Hepatocyte (in vitro differentiated cells): ENCODE data around the gene CBX2. TPM values are rescaled to one million over a fixed set of nuclear protein-coding genes. Genes with fewer than 3 reads are reported as not detected.
A peak's percentile ranks its signal among the peaks of the same experiment; 100 is the strongest.

ENCODE experiments used
- DNase-seq: peaks from one replicate; pipeline ENCODE4 v3.0.0-alpha.2; 2016; ENCODE audit warnings: low spot score
- H2AFZ ChIP-seq: fragments of 200-600 bp; sonication (generic); 2 replicates; pipeline ENCODE4 v1.6.0; 2016; ENCODE audit warnings: antibody characterized with exemption, mild to moderate bottlenecking
- H3K27ac ChIP-seq: fragments of 200-600 bp; sonication (generic); 2 replicates; pipeline ENCODE4 v1.5.1; 2016; ENCODE audit warnings: mild to moderate bottlenecking
- H3K27me3 ChIP-seq: fragments of 200-600 bp; sonication (generic); 2 replicates; pipeline ENCODE4 v1.6.1; 2016
- H3K36me3 ChIP-seq: fragments of 200-600 bp; sonication (generic); replicated peaks from 2 replicates; pipeline ENCODE4 v1.5.1; 2016; ENCODE audit warnings: low read depth; ENCODE audit not compliant: insufficient read depth
- H3K4me1 ChIP-seq: fragments of 200-600 bp; sonication (generic); 2 replicates; pipeline ENCODE4 v1.5.1; 2016; ENCODE audit warnings: mild to moderate bottlenecking, moderate library complexity; ENCODE audit not compliant: insufficient read depth
- H3K4me2 ChIP-seq: fragments of 200-600 bp; sonication (generic); 2 replicates; pipeline ENCODE4 v1.6.0; 2016
- H3K4me3 ChIP-seq: fragments of 200-600 bp; sonication (generic); 2 replicates; pipeline ENCODE4 v1.5.1; 2016; ENCODE audit warnings: mild to moderate bottlenecking
- H3K79me2 ChIP-seq: fragments of 200-600 bp; sonication (generic); 2 replicates; pipeline ENCODE4 v1.6.0; 2017; ENCODE audit warnings: mild to moderate bottlenecking
- H3K9me2 ChIP-seq: fragments of 200-600 bp; sonication (generic); replicated peaks from 2 replicates; pipeline ENCODE4 v1.6.0; 2017; ENCODE audit warnings: mild to moderate bottlenecking; ENCODE audit not compliant: insufficient read depth
- H3K9me3 ChIP-seq: fragments of 200-600 bp; sonication (generic); 2 replicates; pipeline ENCODE4 v1.5.1; 2016; ENCODE audit warnings: low read depth, mild to moderate bottlenecking
- H4K20me1 ChIP-seq: fragments of 200-600 bp; sonication (generic); 2 replicates; pipeline ENCODE4 v1.6.0; 2016; ENCODE audit warnings: mild to moderate bottlenecking; ENCODE audit not compliant: insufficient read depth, poor library complexity, severe bottlenecking
- EZH2 ChIP-seq: fragments of 200-600 bp; sonication (generic); IDR thresholded peaks from 2 replicates; pipeline ENCODE4 v1.6.1; 2016; ENCODE audit warnings: antibody characterized with exemption, mild to moderate bottlenecking, borderline replicate concordance
- EZH2phosphoT487 ChIP-seq: fragments of 200-600 bp; sonication (generic); IDR thresholded peaks from one replicate; pipeline ENCODE4 v1.6.1; 2018; ENCODE audit warnings: antibody characterized with exemption, mild to moderate bottlenecking, low read depth, moderate library complexity; ENCODE audit not compliant: unreplicated experiment, severe bottlenecking
- WGBS: methylation state at CpG from one replicate; pipeline ENCODE4 v1.1.6; 2016; ENCODE audit warnings: low lambda C conversion rate; ENCODE audit errors: missing lambda C conversion rate; 5-methylcytosine and 5-hydroxymethylcytosine counted together
- polyA plus RNA-seq: library from polyadenylated mRNA; unstranded; fragments of >200 nt; fragmentation: Nextera tagmentation; extraction: Ambion mirVana; gene quantifications from 2 replicates; pipeline ENCODE4 v1.2.1, GENCODE V29; 2016
- total RNA-seq: library from RNA; depleted of rRNA; stranded (reverse); fragments of >200 nt; gene quantifications from 2 replicates; pipeline ENCODE4 v1.2.3, GENCODE V29; 2014
- TF ChIP-seq, protein P1 (sequence below): fragments of 200-600 bp; sonication (generic); IDR thresholded peaks from 2 replicates; pipeline ENCODE4 v1.5.1; 2016; ENCODE audit warnings: antibody characterized with exemption, mild to moderate bottlenecking; ENCODE audit not compliant: poor library complexity

Gene CBX2
- total and polyA plus RNA-seq, 2 experiments from 2014 or later: 11.6 to 16.3 TPM

DNA sequence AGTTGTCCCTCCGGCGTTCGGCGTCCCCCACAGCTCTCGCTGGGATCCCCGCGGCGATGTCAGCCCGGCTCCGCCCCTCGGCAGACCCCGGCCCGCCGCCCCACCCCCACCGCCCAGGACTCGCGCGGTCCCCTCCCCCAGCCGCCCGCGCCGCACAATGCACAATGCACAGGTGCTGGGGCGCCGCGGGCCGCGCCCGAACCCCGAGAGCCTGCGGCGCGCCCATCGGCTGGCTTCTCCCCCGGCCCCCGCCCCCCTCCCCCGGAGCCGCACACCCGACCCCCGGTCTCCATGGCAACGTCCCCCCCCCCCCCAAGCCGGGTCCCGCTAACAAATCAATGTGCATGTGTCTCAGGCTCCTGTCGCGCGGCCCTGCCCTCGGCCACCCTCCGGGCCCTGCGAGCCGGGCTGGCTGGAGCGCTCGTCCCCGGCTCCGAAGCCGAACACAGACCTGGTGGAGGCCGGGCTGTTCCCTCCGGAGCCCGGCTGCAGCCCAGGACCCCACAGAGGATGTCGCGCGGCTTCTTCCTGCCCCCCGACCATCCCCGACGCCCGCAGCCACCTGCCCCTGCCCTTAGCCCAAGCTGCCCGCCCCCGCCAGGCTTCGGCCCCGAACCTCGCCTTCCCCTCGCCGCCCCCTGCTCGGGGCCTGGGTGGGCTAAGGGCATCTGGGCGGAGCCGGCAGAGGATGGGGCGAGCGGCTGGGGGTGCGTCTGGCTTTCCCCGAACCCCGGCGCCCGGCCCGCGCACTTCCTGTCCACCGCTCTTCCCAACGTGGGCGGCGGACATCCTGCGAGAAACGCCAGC lies 19.7 kb downstream of the CBX2 start:
- peak overlapping the region; percentile 97 for H3K4me2 ChIP-seq
- no peaks in the 10 kb centered on the region for H3K9me2 ChIP-seq
- DNase-seq: peak; percentile 25
- peaks cover 21% of the 10 kb centered on the region for H3K79me2 ChIP-seq
- WGBS: 1% methylated on average over 22 of the region's 89 CpGs
- H3K4me3 ChIP-seq: peak overlapping the region; percentile 28
- H3K27me3 ChIP-seq: peaks cover 57% of the 10 kb centered on the region
- no peak overlapping the region for H3K27ac ChIP-seq
- H4K20me1 ChIP-seq: peaks cover 3% of the 10 kb centered on the region
- TF ChIP-seq, protein P1, sequence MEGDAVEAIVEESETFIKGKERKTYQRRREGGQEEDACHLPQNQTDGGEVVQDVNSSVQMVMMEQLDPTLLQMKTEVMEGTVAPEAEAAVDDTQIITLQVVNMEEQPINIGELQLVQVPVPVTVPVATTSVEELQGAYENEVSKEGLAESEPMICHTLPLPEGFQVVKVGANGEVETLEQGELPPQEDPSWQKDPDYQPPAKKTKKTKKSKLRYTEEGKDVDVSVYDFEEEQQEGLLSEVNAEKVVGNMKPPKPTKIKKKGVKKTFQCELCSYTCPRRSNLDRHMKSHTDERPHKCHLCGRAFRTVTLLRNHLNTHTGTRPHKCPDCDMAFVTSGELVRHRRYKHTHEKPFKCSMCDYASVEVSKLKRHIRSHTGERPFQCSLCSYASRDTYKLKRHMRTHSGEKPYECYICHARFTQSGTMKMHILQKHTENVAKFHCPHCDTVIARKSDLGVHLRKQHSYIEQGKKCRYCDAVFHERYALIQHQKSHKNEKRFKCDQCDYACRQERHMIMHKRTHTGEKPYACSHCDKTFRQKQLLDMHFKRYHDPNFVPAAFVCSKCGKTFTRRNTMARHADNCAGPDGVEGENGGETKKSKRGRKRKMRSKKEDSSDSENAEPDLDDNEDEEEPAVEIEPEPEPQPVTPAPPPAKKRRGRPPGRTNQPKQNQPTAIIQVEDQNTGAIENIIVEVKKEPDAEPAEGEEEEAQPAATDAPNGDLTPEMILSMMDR: no peak
- no peak for TF ChIP-seq EZH2
- no peak for TF ChIP-seq EZH2phosphoT487
- no peaks in the 10 kb centered on the region for H3K36me3 ChIP-seq
- H3K4me1 ChIP-seq: peaks cover 40% of the 10 kb centered on the region
- H2AFZ ChIP-seq: peak overlapping the region; percentile 1
- no peaks in the 10 kb centered on the region for H3K9me3 ChIP-seq

DNA sequence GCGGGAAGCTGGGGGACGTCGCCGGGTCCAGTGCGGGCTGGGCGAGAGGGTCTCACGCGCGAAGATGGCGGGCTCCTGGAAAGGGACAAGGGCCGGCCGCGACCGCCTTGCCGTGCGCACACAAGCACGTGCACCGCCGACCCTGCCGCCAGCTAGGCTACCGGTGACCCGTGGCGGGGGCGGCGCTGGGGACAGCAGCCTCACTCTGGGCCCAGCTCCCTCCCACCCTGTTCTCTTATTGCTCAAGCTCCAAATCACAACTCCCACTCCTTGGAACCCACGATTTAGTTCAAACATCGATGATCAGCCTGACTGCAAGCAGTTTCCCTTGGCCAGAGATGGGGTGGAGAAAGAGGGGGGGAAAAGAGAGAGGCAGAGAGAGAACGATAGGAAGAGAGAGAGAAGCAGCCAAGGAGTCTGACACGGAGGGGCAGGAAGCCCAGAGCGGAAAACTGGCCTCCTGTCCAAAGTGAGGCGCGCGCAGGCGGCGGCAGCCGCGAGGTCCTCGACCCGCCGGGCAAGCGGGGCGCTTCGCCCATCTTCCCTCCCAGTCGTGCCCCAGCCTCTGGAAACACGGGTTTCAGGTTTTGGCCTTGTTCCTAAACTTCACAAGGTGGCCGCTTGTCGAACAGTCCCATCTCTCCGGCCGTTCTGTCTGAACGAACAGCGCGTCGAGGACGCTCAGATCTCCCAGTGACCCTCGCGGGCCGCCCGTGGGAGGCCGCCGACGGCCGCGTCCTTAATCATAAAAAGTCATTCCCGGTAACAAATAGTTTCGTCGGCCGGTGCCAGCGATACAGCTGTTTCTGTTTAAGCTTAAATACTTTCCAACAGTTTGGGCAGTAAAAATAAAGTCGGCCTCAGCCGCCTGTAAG lies 20.6 kb downstream of the CBX2 start:
- peaks cover 40% of the 10 kb centered on the region for H3K4me1 ChIP-seq
- H3K27me3 ChIP-seq: peaks cover 58% of the 10 kb centered on the region
- H3K9me2 ChIP-seq: no peaks in the 10 kb centered on the region
- H3K27ac ChIP-seq: no peak overlapping the region
- H3K79me2 ChIP-seq: peaks cover 21% of the 10 kb centered on the region
- H3K36me3 ChIP-seq: no peaks in the 10 kb centered on the region
- peak overlapping the region; percentile 97 for H3K4me2 ChIP-seq
- no peaks in the 10 kb centered on the region for H3K9me3 ChIP-seq
- WGBS: 3% methylated on average over 50 of the region's 70 CpGs
- peak overlapping the region; percentile 1 for H2AFZ ChIP-seq
- TF ChIP-seq, protein P1: no peak
- peak; percentile 81 for TF ChIP-seq EZH2
- H3K4me3 ChIP-seq: peak overlapping the region; percentile 28
- DNase-seq: peak; percentile 57
- H4K20me1 ChIP-seq: peaks cover 3% of the 10 kb centered on the region

DNA sequence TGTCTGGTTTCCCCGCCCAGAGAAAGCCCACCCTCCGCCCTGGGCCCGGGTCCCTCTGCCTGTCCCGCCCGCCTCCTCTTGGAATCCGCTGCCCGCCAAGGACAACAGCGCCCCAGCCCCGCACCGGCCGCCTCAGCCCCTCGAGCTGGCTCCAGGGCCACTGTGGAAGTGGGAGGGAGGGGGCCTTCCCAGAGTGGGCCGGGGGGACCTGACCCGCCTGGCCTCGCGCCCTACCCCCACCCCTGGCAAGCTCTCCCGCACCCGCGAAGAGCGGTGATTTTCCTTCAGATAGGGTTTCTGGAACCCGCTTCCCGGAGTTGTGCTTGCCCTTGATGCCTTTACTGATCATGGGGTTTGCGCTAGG lies 21.2 kb downstream of the CBX2 start:
- H3K79me2 ChIP-seq: peaks cover 21% of the 10 kb centered on the region
- no peaks in the 10 kb centered on the region for H3K9me2 ChIP-seq
- WGBS: 5% methylated on average over 15 of the region's 23 CpGs
- peaks cover 3% of the 10 kb centered on the region for H4K20me1 ChIP-seq
- H3K4me3 ChIP-seq: no peak overlapping the region
- H3K27me3 ChIP-seq: peaks cover 64% of the 10 kb centered on the region
- TF ChIP-seq EZH2phosphoT487: no peak
- TF ChIP-seq, protein P1: no peak
- peak; percentile 36 for TF ChIP-seq EZH2
- H3K4me1 ChIP-seq: peaks cover 34% of the 10 kb centered on the region
- no peak for DNase-seq
- no peak overlapping the region for H2AFZ ChIP-seq
- H3K36me3 ChIP-seq: no peaks in the 10 kb centered on the region
- no peak overlapping the region for H3K27ac ChIP-seq
- H3K9me3 ChIP-seq: no peaks in the 10 kb centered on the region
- peak overlapping the region; percentile 97 for H3K4me2 ChIP-seq
